GM19043 (cell line): ENCODE results near the gene HYAL1.
A peak's percentile ranks its signal among the peaks of the same experiment; 100 is the strongest.
"Not testable (repeated sequence)": the region's sequence is repeated elsewhere in the genome, so short reads cannot be mapped to it uniquely, and the experiment has no call there.

Source experiments
- ATAC-seq: cut with Tn5 transposase; IDR thresholded peaks from one replicate; pipeline ENCODE4 v1.9.1; 2021; ENCODE audit warnings: low read depth; ENCODE audit not compliant: unreplicated experiment

Gene HYAL1

GRCh38 chr3:50295553-50296431, 7.6 kb downstream of the HYAL1 start:
- no peak for ATAC-seq

- ATAC-seq: no peak
Measured at GRCh38 chr3:50294492-50295403, 8.6 kb downstream of the HYAL1 start.

- no peak for ATAC-seq
Measured at GRCh38 chr3:50294089-50294488, 9.3 kb downstream of the HYAL1 start.

- ATAC-seq: no peak
Measured at GRCh38 chr3:50293079-50293801, 10.1 kb downstream of the HYAL1 start.

GRCh38 chr3:50292159-50293078, 11.0 kb downstream of the HYAL1 start, which contains the start of gene IFRD2:
Gene IFRD2 (minus strand): TSS chr3:50292429. CDS start chr3:50292274, 155 bp downstream.
- ATAC-seq: peak; percentile 99

- no peak for ATAC-seq
Measured at GRCh38 chr3:50290161-50290641, 13.2 kb downstream of the HYAL1 start.

GRCh38 chr3:50289130-50289529, 14.2 kb downstream of the HYAL1 start:
- ATAC-seq: no peak

GRCh38 chr3:50288387-50289007, 14.9 kb downstream of the HYAL1 start:
- no peak for ATAC-seq

GRCh38 chr3:50287262-50287661, 16.1 kb downstream of the HYAL1 start:
- no peak for ATAC-seq

GRCh38 chr3:50286322-50287227, 16.8 kb downstream of the HYAL1 start:
- no peak for ATAC-seq

GRCh38 chr3:50284121-50284520, 19.3 kb downstream of the HYAL1 start:
- ATAC-seq: not testable (repeated sequence)

GRCh38 chr3:50279255-50280016, 23.9 kb downstream of the HYAL1 start:
- no peak for ATAC-seq

- no peak for ATAC-seq
Measured at GRCh38 chr3:50278880-50279224, 24.5 kb downstream of the HYAL1 start, which contains the start of gene LSMEM2. Gene LSMEM2 (plus strand): TSS chr3:50279087. CDS start chr3:50279114, 27 bp downstream.

GRCh38 chr3:50278123-50278879, 25.1 kb downstream of the HYAL1 start:
- ATAC-seq: no peak

GRCh38 chr3:50276762-50277101, 26.6 kb downstream of the HYAL1 start:
- no peak for ATAC-seq

- ATAC-seq: no peak
Measured at GRCh38 chr3:50275996-50276761, 27.2 kb downstream of the HYAL1 start.
